Glutamatergic neuron (in vitro differentiated cells): ENCODE measurements around the gene BLM. TPM values are rescaled to one million over a fixed set of nuclear protein-coding genes. Genes with fewer than 3 reads are reported as not detected.

Experiments used
- DNase-seq: peaks from one replicate; pipeline ENCODE4 v3.0.0; 2022
- H3K27ac Mint-ChIP-seq: one replicate; pipeline ENCODE4 v1.8.0; 2020; ENCODE audit warnings: mild to moderate bottlenecking, mixed read lengths, inconsistent platforms; ENCODE audit not compliant: unreplicated experiment
- H3K27me3 Mint-ChIP-seq: one replicate; pipeline ENCODE4 v1.8.0; 2020; ENCODE audit warnings: mild to moderate bottlenecking, moderate library complexity, mixed read lengths, inconsistent platforms; ENCODE audit not compliant: unreplicated experiment
- H3K36me3 Mint-ChIP-seq: one replicate; pipeline ENCODE4 v1.8.0; 2020; ENCODE audit warnings: mild to moderate bottlenecking, mixed read lengths, inconsistent platforms; ENCODE audit not compliant: unreplicated experiment
- H3K4me1 Mint-ChIP-seq: one replicate; pipeline ENCODE4 v1.8.0; 2020; ENCODE audit warnings: mild to moderate bottlenecking, low read depth, mixed read lengths, inconsistent platforms; ENCODE audit not compliant: unreplicated experiment
- H3K4me3 Mint-ChIP-seq: one replicate; pipeline ENCODE4 v1.8.0; 2020; ENCODE audit warnings: mild to moderate bottlenecking, mixed read lengths, inconsistent platforms; ENCODE audit not compliant: unreplicated experiment
- H3K9me3 Mint-ChIP-seq: one replicate; pipeline ENCODE4 v1.8.0; 2020; ENCODE audit warnings: mild to moderate bottlenecking, moderate library complexity, mixed read lengths, inconsistent platforms; ENCODE audit not compliant: unreplicated experiment
- total RNA-seq: library from RNA; stranded (reverse); fragmentation: NEBNext Ultra II Directional; extraction: Animal tissue kit (Norgen Biotek cat#: 25700); gene quantifications from one replicate; pipeline ENCODE4 v1.2.1, GENCODE V29; 2021; ENCODE audit not compliant: unreplicated experiment
- TF ChIP-seq, protein P1 (sequence below): fragments of 200-600 bp; sonication (generic); IDR thresholded peaks from one replicate; pipeline ENCODE4 v1.5.0; 2021; ENCODE audit not compliant: partially characterized antibody, unreplicated experiment

The BLM gene
- total RNA-seq, 1 donor from 2014 or later: 5.4 TPM

- H3K36me3 Mint-ChIP-seq: no peaks in the 10 kb centered on the region
- DNase-seq: no peak
- peaks cover 8% of the 10 kb centered on the region for H3K4me1 Mint-ChIP-seq
- no peaks in the 10 kb centered on the region for H3K9me3 Mint-ChIP-seq
- TF ChIP-seq, protein P1, sequence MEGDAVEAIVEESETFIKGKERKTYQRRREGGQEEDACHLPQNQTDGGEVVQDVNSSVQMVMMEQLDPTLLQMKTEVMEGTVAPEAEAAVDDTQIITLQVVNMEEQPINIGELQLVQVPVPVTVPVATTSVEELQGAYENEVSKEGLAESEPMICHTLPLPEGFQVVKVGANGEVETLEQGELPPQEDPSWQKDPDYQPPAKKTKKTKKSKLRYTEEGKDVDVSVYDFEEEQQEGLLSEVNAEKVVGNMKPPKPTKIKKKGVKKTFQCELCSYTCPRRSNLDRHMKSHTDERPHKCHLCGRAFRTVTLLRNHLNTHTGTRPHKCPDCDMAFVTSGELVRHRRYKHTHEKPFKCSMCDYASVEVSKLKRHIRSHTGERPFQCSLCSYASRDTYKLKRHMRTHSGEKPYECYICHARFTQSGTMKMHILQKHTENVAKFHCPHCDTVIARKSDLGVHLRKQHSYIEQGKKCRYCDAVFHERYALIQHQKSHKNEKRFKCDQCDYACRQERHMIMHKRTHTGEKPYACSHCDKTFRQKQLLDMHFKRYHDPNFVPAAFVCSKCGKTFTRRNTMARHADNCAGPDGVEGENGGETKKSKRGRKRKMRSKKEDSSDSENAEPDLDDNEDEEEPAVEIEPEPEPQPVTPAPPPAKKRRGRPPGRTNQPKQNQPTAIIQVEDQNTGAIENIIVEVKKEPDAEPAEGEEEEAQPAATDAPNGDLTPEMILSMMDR: no peak
- H3K27me3 Mint-ChIP-seq: no peaks in the 10 kb centered on the region
- H3K27ac Mint-ChIP-seq: no peak overlapping the region
- no peak overlapping the region for H3K4me3 Mint-ChIP-seq
These were observed 91.5 kb downstream of the BLM start for GRCh38 chr15:90808517-90809235.

- Mint-ChIP-seq H3K36me3 (no peaks in the 10 kb centered on the region), H3K27me3 (no peaks in the 10 kb centered on the region), H3K9me3 (no peaks in the 10 kb centered on the region), H3K27ac (no peak overlapping the region), H3K4me3 (no peak overlapping the region), H3K4me1 (peaks cover 9% of the 10 kb centered on the region)
- TF ChIP-seq, protein P1: no peak
- DNase-seq: no peak
These were observed 92.4 kb downstream of the BLM start for GRCh38 chr15:90809536-90809935.

DNA sequence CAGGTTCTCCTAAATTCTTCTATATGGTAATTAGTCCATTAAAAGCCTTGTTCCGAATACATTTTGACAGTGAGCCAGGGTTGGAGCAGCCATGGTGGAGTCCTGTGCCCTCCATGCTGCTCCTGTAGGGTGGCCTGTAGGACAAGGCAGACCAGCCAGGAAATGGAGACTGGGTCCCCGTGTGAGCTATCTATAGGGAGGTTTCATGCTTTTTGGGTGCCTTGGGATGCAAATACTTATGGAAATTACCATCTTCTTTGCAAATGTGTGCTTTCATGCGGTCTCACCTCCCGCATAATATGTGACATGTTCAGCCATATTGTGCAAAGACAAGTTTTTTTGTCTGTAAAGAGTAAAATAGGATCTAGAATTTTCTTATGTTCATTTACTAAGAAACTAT lies 93.2 kb downstream of the BLM start:
- no peaks in the 10 kb centered on the region for H3K9me3 Mint-ChIP-seq
- H3K27me3 Mint-ChIP-seq: peaks cover 2% of the 10 kb centered on the region
- DNase-seq: no peak

DNA sequence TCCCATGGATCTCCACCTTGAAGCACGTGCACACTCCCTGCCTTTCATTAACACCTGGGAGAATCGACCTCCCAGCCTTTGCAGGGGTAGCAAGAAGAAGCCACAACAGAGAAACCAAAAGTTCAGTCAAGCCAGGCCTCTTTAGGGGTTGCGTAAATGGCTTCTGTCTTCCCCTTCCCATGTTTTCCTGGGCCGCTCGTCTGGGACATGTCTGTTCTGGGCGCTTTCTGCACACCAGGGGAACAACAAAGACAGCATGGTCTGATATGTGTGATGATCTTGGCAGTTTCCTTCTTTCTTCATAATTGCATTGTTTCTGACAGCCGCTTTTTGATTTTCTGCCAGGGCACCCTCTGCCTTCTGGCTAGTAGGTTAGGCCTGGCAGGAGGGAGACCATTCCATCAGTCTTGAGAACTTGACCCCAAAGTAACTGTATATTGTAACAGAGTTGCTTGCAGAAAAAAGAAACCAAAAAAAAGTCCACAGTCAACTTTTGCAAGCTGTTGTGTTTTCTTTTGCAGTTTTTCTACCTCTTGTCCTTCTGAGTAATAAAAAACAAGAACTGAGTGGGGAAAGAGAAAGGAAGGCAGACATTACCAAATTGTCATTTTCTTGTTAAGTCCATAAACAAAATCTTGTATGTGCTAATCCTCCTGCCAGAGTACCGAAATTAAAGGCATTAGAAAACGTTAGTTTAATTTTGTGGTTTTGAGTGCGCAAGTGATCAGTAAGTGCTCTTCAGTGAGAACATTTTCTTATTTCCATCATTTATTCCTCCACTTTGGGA lies 95.2 kb downstream of the BLM start:
- no peak overlapping the region for H3K27ac Mint-ChIP-seq
- peaks cover 19% of the 10 kb centered on the region for H3K4me1 Mint-ChIP-seq
- H3K4me3 Mint-ChIP-seq: no peak overlapping the region
- H3K36me3 Mint-ChIP-seq: no peaks in the 10 kb centered on the region
- H3K27me3 Mint-ChIP-seq: peaks cover 2% of the 10 kb centered on the region
- no peak for DNase-seq
- H3K9me3 Mint-ChIP-seq: no peaks in the 10 kb centered on the region
- TF ChIP-seq, protein P1: no peak

More for the DNA sequence above, 93.2 kb downstream of the BLM start:
- TF ChIP-seq, protein P1: no peak
- H3K4me3 Mint-ChIP-seq: no peak overlapping the region
- no peak overlapping the region for H3K27ac Mint-ChIP-seq
- peaks cover 17% of the 10 kb centered on the region for H3K4me1 Mint-ChIP-seq
- H3K36me3 Mint-ChIP-seq: no peaks in the 10 kb centered on the region

DNA sequence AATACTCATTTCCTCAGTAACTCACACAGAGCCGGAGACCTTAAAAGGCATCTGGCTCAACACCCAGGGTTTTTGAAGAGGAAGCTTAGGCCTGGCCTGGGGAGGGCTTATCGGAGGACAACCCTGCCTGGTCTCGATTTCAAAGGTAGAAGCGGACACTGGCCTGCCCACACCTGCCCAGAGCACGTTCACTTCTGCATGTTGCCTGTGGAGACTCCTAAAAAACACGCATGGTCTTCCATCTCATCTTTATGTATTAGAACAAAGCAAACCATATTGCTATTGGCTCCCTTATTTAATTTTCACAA lies 95.8 kb downstream of the BLM start:
- H3K4me3 Mint-ChIP-seq: no peak overlapping the region
- peaks cover 2% of the 10 kb centered on the region for H3K27me3 Mint-ChIP-seq
- peaks cover 23% of the 10 kb centered on the region for H3K4me1 Mint-ChIP-seq
- H3K36me3 Mint-ChIP-seq: no peaks in the 10 kb centered on the region
- H3K27ac Mint-ChIP-seq: no peak overlapping the region
- peaks cover 3% of the 10 kb centered on the region for H3K9me3 Mint-ChIP-seq
- no peak for DNase-seq
- TF ChIP-seq, protein P1: no peak
